Measurements from ENCODE around the gene PPM1B. TPM values are rescaled to one million over a fixed set of nuclear protein-coding genes. Genes with fewer than 3 reads are reported as not detected.

The PPM1B gene
- total and polyA plus RNA-seq, 2 donors, result 36.3 to 55.4 TPM

- H3K27ac ChIP-seq (ENCODE audit: low read depth in 1 of 2, low read length in 1 of 2), result no peak overlapping the region
- peaks cover 7 to 27% of the 10 kb centered on the region in 2 donors for H3K36me3 ChIP-seq (ENCODE audit: control insufficient read depth in 2 of 2, insufficient read depth in 2 of 2, low read length in 1 of 2)
- H3K9me3 ChIP-seq (ENCODE audit: control insufficient read depth in 2 of 2, insufficient read depth in 1 of 2, low read length in 1 of 2), result no peaks in the 10 kb centered on the region
- H3K4me1 ChIP-seq (ENCODE audit: control insufficient read depth in 2 of 2, insufficient read depth in 2 of 2, low read length in 2 of 2), result no peaks in the 10 kb centered on the region
- H3K27me3 ChIP-seq (ENCODE audit: control insufficient read depth in 2 of 2, insufficient read depth in 1 of 2, low read length in 1 of 2), result no peaks in the 10 kb centered on the region
- DNase-seq (ENCODE audit: low read depth in 6 of 9, low spot score in 9 of 9), result no peak
- over 99% methylated on average over 2 of the region's 2 CpGs for whole genome bisulfite sequencing
- no peak overlapping the region for H3K4me3 ChIP-seq (ENCODE audit: low read length in 2 of 2)
These were observed 47.2 kb downstream of the PPM1B start for GRCh38 chr2:44215827-44216226.

- no peaks in the 10 kb centered on the region for H3K27me3 ChIP-seq (ENCODE audit: control insufficient read depth in 2 of 2, insufficient read depth in 1 of 2, low read length in 1 of 2)
- H3K4me1 ChIP-seq (ENCODE audit: control insufficient read depth in 2 of 2, insufficient read depth in 2 of 2, low read length in 2 of 2), result no peaks in the 10 kb centered on the region
- WGBS, result 95% methylated on average over 2 of the region's 2 CpGs
- H3K4me3 ChIP-seq (ENCODE audit: low read length in 2 of 2), result no peak overlapping the region
- peaks cover 3 to 27% of the 10 kb centered on the region in 2 donors for H3K36me3 ChIP-seq (ENCODE audit: control insufficient read depth in 2 of 2, insufficient read depth in 2 of 2, low read length in 1 of 2)
- H3K9me3 ChIP-seq (ENCODE audit: control insufficient read depth in 2 of 2, insufficient read depth in 1 of 2, low read length in 1 of 2), result no peaks in the 10 kb centered on the region
- H3K27ac ChIP-seq (ENCODE audit: low read depth in 1 of 2, low read length in 1 of 2), result no peak overlapping the region
- no peak for DNase-seq (ENCODE audit: low read depth in 6 of 9, low spot score in 9 of 9)
These were observed 50.1 kb downstream of the PPM1B start for GRCh38 chr2:44218771-44219170.

GRCh38 chr2:44226753-44227152 lies 58.1 kb downstream of the PPM1B start:
- no peak overlapping the region for H3K27ac ChIP-seq (ENCODE audit: low read depth in 1 of 2, low read length in 1 of 2)
- peaks cover 0 to 19% of the 10 kb centered on the region in 2 donors for H3K36me3 ChIP-seq (ENCODE audit: control insufficient read depth in 2 of 2, insufficient read depth in 2 of 2, low read length in 1 of 2)
- DNase-seq (ENCODE audit: low read depth in 6 of 9, low spot score in 9 of 9), result no peak
- H3K9me3 ChIP-seq (ENCODE audit: control insufficient read depth in 2 of 2, insufficient read depth in 1 of 2, low read length in 1 of 2), result no peaks in the 10 kb centered on the region
- WGBS, result 98% methylated on average over 2 of the region's 2 CpGs
- no peaks in the 10 kb centered on the region for H3K4me1 ChIP-seq (ENCODE audit: control insufficient read depth in 2 of 2, insufficient read depth in 2 of 2, low read length in 2 of 2)
- no peak overlapping the region for H3K4me3 ChIP-seq (ENCODE audit: low read length in 2 of 2)
- H3K27me3 ChIP-seq (ENCODE audit: control insufficient read depth in 2 of 2, insufficient read depth in 1 of 2, low read length in 1 of 2), result no peaks in the 10 kb centered on the region

- Histone ChIP-seq H3K9me3 (ENCODE audit: control insufficient read depth in 2 of 2, insufficient read depth in 1 of 2, low read length in 1 of 2) (no peaks in the 10 kb centered on the region), H3K4me1 (ENCODE audit: control insufficient read depth in 2 of 2, insufficient read depth in 2 of 2, low read length in 2 of 2) (no peaks in the 10 kb centered on the region), H3K4me3 (ENCODE audit: low read length in 2 of 2) (no peak overlapping the region), H3K36me3 (ENCODE audit: control insufficient read depth in 2 of 2, insufficient read depth in 2 of 2, low read length in 1 of 2) (peaks cover 0 to 14% of the 10 kb centered on the region in 2 donors), H3K27me3 (ENCODE audit: control insufficient read depth in 2 of 2, insufficient read depth in 1 of 2, low read length in 1 of 2) (no peaks in the 10 kb centered on the region), H3K27ac (ENCODE audit: low read depth in 1 of 2, low read length in 1 of 2) (no peak overlapping the region)
- no peak for DNase-seq (ENCODE audit: low read depth in 6 of 9, low spot score in 9 of 9)
- 98% methylated on average over 3 of the region's 3 CpGs for WGBS
These were observed 61.7 kb downstream of the PPM1B start for GRCh38 chr2:44230378-44230777.

- Histone ChIP-seq H3K27me3 (ENCODE audit: control insufficient read depth in 2 of 2, insufficient read depth in 1 of 2, low read length in 1 of 2) (no peaks in the 10 kb centered on the region), H3K36me3 (ENCODE audit: control insufficient read depth in 2 of 2, insufficient read depth in 2 of 2, low read length in 1 of 2) (peaks cover 0 to 10% of the 10 kb centered on the region in 2 donors), H3K9me3 (ENCODE audit: control insufficient read depth in 2 of 2, insufficient read depth in 1 of 2, low read length in 1 of 2) (no peaks in the 10 kb centered on the region), H3K4me3 (ENCODE audit: low read length in 2 of 2) (no peak overlapping the region), H3K4me1 (ENCODE audit: control insufficient read depth in 2 of 2, insufficient read depth in 2 of 2, low read length in 2 of 2) (no peaks in the 10 kb centered on the region), H3K27ac (ENCODE audit: low read depth in 1 of 2, low read length in 1 of 2) (no peak overlapping the region)
- no peak for DNase-seq (ENCODE audit: low read depth in 6 of 9, low spot score in 9 of 9)
- 83% methylated on average over 2 of the region's 2 CpGs for WGBS
These were observed 64.9 kb downstream of the PPM1B start for GRCh38 chr2:44233450-44234128.

GRCh38 chr2:44237221-44237620 lies 68.5 kb downstream of the PPM1B start:
- H3K27me3 ChIP-seq (ENCODE audit: control insufficient read depth in 2 of 2, insufficient read depth in 1 of 2, low read length in 1 of 2), result no peaks in the 10 kb centered on the region
- 7% methylated on average over 2 of the region's 2 CpGs for WGBS
- H3K27ac ChIP-seq (ENCODE audit: low read depth in 1 of 2, low read length in 1 of 2), result peak overlapping the region; percentile 70 to 77
- H3K36me3 ChIP-seq (ENCODE audit: control insufficient read depth in 2 of 2, insufficient read depth in 2 of 2, low read length in 1 of 2), result peaks cover 0 to 3% of the 10 kb centered on the region in 2 donors
- no peak overlapping the region for H3K4me3 ChIP-seq (ENCODE audit: low read length in 2 of 2)
- H3K4me1 ChIP-seq (ENCODE audit: control insufficient read depth in 2 of 2, insufficient read depth in 2 of 2, low read length in 2 of 2), result no peaks in the 10 kb centered on the region
- DNase-seq (ENCODE audit: low read depth in 6 of 9, low spot score in 9 of 9), result peak in 7 of 9 donors; percentile 25 to 74 (median 44)
- H3K9me3 ChIP-seq (ENCODE audit: control insufficient read depth in 2 of 2, insufficient read depth in 1 of 2, low read length in 1 of 2), result no peaks in the 10 kb centered on the region

GRCh38 chr2:44242904-44243303 lies 74.2 kb downstream of the PPM1B start:
- DNase-seq (ENCODE audit: low read depth in 6 of 9, low spot score in 9 of 9), result no peak
- Histone ChIP-seq H3K27ac (ENCODE audit: low read depth in 1 of 2, low read length in 1 of 2) (no peak overlapping the region), H3K4me1 (ENCODE audit: control insufficient read depth in 2 of 2, insufficient read depth in 2 of 2, low read length in 2 of 2) (peaks cover 0 to 4% of the 10 kb centered on the region in 2 donors), H3K36me3 (ENCODE audit: control insufficient read depth in 2 of 2, insufficient read depth in 2 of 2, low read length in 1 of 2) (no peaks in the 10 kb centered on the region), H3K9me3 (ENCODE audit: control insufficient read depth in 2 of 2, insufficient read depth in 1 of 2, low read length in 1 of 2) (no peaks in the 10 kb centered on the region), H3K4me3 (ENCODE audit: low read length in 2 of 2) (no peak overlapping the region), H3K27me3 (ENCODE audit: control insufficient read depth in 2 of 2, insufficient read depth in 1 of 2, low read length in 1 of 2) (no peaks in the 10 kb centered on the region)
- WGBS, result 97% methylated on average over 2 of the region's 2 CpGs

- WGBS, result 5% methylated on average over 12 of the region's 12 CpGs
These were observed 75.6 kb downstream of the PPM1B start for GRCh38 chr2:44244135-44244871.

GRCh38 chr2:44245083-44245861 lies 76.6 kb downstream of the PPM1B start:
- Histone ChIP-seq H3K4me1 (ENCODE audit: control insufficient read depth in 2 of 2, insufficient read depth in 2 of 2, low read length in 2 of 2) (peaks cover 0 to 4% of the 10 kb centered on the region in 2 donors), H3K36me3 (ENCODE audit: control insufficient read depth in 2 of 2, insufficient read depth in 2 of 2, low read length in 1 of 2) (no peaks in the 10 kb centered on the region), H3K27ac (ENCODE audit: low read depth in 1 of 2, low read length in 1 of 2) (no peak overlapping the region), H3K27me3 (ENCODE audit: control insufficient read depth in 2 of 2, insufficient read depth in 1 of 2, low read length in 1 of 2) (no peaks in the 10 kb centered on the region), H3K4me3 (ENCODE audit: low read length in 2 of 2) (no peak overlapping the region), H3K9me3 (ENCODE audit: control insufficient read depth in 2 of 2, insufficient read depth in 1 of 2, low read length in 1 of 2) (no peaks in the 10 kb centered on the region)
- 66% methylated on average over 3 of the region's 3 CpGs for WGBS
- DNase-seq (ENCODE audit: low read depth in 6 of 9, low spot score in 9 of 9), result no peak

More at GRCh38 chr2:44244135-44244871, 75.6 kb downstream of the PPM1B start:
- H3K27ac ChIP-seq (ENCODE audit: low read depth in 1 of 2, low read length in 1 of 2), result no peak overlapping the region
- no peaks in the 10 kb centered on the region for H3K36me3 ChIP-seq (ENCODE audit: control insufficient read depth in 2 of 2, insufficient read depth in 2 of 2, low read length in 1 of 2)
- H3K4me1 ChIP-seq (ENCODE audit: control insufficient read depth in 2 of 2, insufficient read depth in 2 of 2, low read length in 2 of 2), result peaks cover 0 to 4% of the 10 kb centered on the region in 2 donors
- peak overlapping the region in 1 of 2 donors; percentile 40 for H3K4me3 ChIP-seq (ENCODE audit: low read length in 2 of 2)
- no peaks in the 10 kb centered on the region for H3K27me3 ChIP-seq (ENCODE audit: control insufficient read depth in 2 of 2, insufficient read depth in 1 of 2, low read length in 1 of 2)
- no peaks in the 10 kb centered on the region for H3K9me3 ChIP-seq (ENCODE audit: control insufficient read depth in 2 of 2, insufficient read depth in 1 of 2, low read length in 1 of 2)
- DNase-seq (ENCODE audit: low read depth in 6 of 9, low spot score in 9 of 9), result peak in 8 of 9 donors; percentile 44 to 80 (median 58)
